Hepatocyte (in vitro differentiated cells): Measurements from ENCODE around the gene CEP19.

Experiments
- EZH2 ChIP-seq: fragments of 200-600 bp; sonication (generic); IDR thresholded peaks from 2 replicates; pipeline ENCODE4 v1.6.1; 2016; ENCODE audit warnings: antibody characterized with exemption, mild to moderate bottlenecking, borderline replicate concordance
- TF ChIP-seq, protein P1 (sequence below): fragments of 200-600 bp; sonication (generic); IDR thresholded peaks from 2 replicates; pipeline ENCODE4 v1.5.1; 2016; ENCODE audit warnings: antibody characterized with exemption, mild to moderate bottlenecking; ENCODE audit not compliant: poor library complexity

DNA sequence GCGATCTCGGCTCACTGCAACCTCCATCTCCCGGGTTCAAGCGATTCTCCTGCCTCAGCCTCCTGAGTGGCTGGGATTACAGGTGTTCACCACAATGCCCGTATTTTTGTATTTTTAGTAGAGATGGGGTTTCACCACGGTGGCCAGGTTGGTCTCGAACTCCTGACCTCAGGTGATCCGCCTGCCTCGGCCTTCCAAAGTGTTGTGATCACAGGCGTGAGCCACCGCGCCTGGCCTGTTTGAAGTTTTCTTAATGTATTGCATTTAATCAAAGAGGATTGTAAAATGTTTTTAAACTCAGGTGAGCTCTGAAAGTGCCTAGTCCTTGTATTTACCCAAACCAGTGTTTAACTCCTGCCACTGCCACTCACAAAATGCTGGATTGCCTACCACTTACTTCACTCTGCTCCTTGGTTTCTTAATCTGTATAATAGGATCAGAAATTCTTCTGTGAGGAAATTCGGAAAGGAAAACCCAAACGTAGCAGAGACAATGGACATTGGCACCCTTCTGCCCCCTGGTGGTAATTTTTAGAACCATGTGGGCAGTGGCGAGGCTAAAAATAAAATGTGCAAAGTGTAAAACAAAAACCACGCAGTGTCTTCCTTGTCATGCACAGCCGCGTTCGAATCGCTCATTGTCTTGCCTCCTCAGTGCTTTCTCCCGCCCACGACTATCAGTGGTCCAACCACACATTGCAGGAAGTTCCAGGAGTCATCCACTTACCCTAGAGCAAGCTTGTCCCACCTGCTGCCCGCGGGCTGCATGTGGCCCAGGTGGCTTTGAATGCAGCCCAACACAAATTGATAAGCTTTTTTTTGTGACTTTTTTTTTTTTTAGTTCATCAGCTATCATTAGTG, 27.3 kb downstream of the CEP19 start:
- TF ChIP-seq, protein P1, sequence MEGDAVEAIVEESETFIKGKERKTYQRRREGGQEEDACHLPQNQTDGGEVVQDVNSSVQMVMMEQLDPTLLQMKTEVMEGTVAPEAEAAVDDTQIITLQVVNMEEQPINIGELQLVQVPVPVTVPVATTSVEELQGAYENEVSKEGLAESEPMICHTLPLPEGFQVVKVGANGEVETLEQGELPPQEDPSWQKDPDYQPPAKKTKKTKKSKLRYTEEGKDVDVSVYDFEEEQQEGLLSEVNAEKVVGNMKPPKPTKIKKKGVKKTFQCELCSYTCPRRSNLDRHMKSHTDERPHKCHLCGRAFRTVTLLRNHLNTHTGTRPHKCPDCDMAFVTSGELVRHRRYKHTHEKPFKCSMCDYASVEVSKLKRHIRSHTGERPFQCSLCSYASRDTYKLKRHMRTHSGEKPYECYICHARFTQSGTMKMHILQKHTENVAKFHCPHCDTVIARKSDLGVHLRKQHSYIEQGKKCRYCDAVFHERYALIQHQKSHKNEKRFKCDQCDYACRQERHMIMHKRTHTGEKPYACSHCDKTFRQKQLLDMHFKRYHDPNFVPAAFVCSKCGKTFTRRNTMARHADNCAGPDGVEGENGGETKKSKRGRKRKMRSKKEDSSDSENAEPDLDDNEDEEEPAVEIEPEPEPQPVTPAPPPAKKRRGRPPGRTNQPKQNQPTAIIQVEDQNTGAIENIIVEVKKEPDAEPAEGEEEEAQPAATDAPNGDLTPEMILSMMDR = peak; percentile 93
- TF ChIP-seq EZH2 = no peak
